Pulmonary artery endothelial cell (primary cell): Measurements from ENCODE around the gene TNKS1BP1. TPM values are rescaled to one million over a fixed set of nuclear protein-coding genes. Genes with fewer than 3 reads are reported as not detected.
"Not testable (repeated sequence)": the region's sequence is repeated elsewhere in the genome, so short reads cannot be mapped to it uniquely, and the experiment has no call there.

Experiments
- DNase-seq: peaks from one replicate; pipeline ENCODE4 v3.0.0-alpha.2; 2011; ENCODE audit warnings: low read depth, low spot score
- total RNA-seq: library from RNA; depleted of rRNA; stranded (reverse); fragments of >200 nt; gene quantifications from 2 replicates; pipeline ENCODE4 v1.2.3, GENCODE V29; 2014

Gene TNKS1BP1
- total RNA-seq = 66.1 and 107 TPM in 2 replicates

- peak; percentile 88 for DNase-seq
Measured at GRCh38 chr11:57324886-57325734, at the start of gene TNKS1BP1. TSS of gene TNKS1BP1 (minus strand) at chr11:57324952. CDS start at chr11:57321885, 3,067 bp downstream.

- no peak for DNase-seq
Measured at GRCh38 chr11:57373146-57373545, 48.4 kb upstream of the TNKS1BP1 start.

GRCh38 chr11:57370941-57371340 lies 46.2 kb upstream of the TNKS1BP1 start:
- DNase-seq = no peak

- DNase-seq = no peak
Measured at GRCh38 chr11:57370251-57370650, 45.5 kb upstream of the TNKS1BP1 start.

- DNase-seq = no peak
Measured at GRCh38 chr11:57368845-57369232, 44.1 kb upstream of the TNKS1BP1 start.

- DNase-seq = no peak
Measured at GRCh38 chr11:57368106-57368844, 43.5 kb upstream of the TNKS1BP1 start.

GRCh38 chr11:57364851-57365660 lies 40.3 kb upstream of the TNKS1BP1 start:
- no peak for DNase-seq

- DNase-seq = no peak
Measured at GRCh38 chr11:57363131-57364080, 38.7 kb upstream of the TNKS1BP1 start.

GRCh38 chr11:57361926-57362325 lies 37.2 kb upstream of the TNKS1BP1 start:
- no peak for DNase-seq

- DNase-seq = not testable (repeated sequence)
Measured at GRCh38 chr11:57361420-57361819, 36.7 kb upstream of the TNKS1BP1 start.

- no peak for DNase-seq
Measured at GRCh38 chr11:57360991-57361390, 36.2 kb upstream of the TNKS1BP1 start.

- no peak for DNase-seq
Measured at GRCh38 chr11:57359896-57360690, 35.3 kb upstream of the TNKS1BP1 start.

- DNase-seq = no peak
Measured at GRCh38 chr11:57359396-57359795, 34.6 kb upstream of the TNKS1BP1 start.

- no peak for DNase-seq
Measured at GRCh38 chr11:57358991-57359390, 34.2 kb upstream of the TNKS1BP1 start.

- no peak for DNase-seq
Measured at GRCh38 chr11:57358543-57358961, 33.8 kb upstream of the TNKS1BP1 start.

- no peak for DNase-seq
Measured at GRCh38 chr11:57357856-57358255, 33.1 kb upstream of the TNKS1BP1 start.

GRCh38 chr11:57357310-57357709 lies 32.6 kb upstream of the TNKS1BP1 start:
- no peak for DNase-seq

GRCh38 chr11:57356268-57356667 lies 31.5 kb upstream of the TNKS1BP1 start:
- no peak for DNase-seq

- DNase-seq = no peak
Measured at GRCh38 chr11:57354699-57355098, 29.9 kb upstream of the TNKS1BP1 start.

- DNase-seq = no peak
Measured at GRCh38 chr11:57353852-57354251, 29.1 kb upstream of the TNKS1BP1 start.
